Hepatocyte (in vitro differentiated cells): ENCODE data around the gene DOCK1. TPM values are rescaled to one million over a fixed set of nuclear protein-coding genes. Genes with fewer than 3 reads are reported as not detected.

Experiments
- DNase-seq: peaks from one replicate; pipeline ENCODE4 v3.0.0-alpha.2; 2016; ENCODE audit warnings: low spot score
- H2AFZ ChIP-seq: fragments of 200-600 bp; sonication (generic); 2 replicates; pipeline ENCODE4 v1.6.0; 2016; ENCODE audit warnings: antibody characterized with exemption, mild to moderate bottlenecking
- H3K27ac ChIP-seq: fragments of 200-600 bp; sonication (generic); 2 replicates; pipeline ENCODE4 v1.5.1; 2016; ENCODE audit warnings: mild to moderate bottlenecking
- H3K27me3 ChIP-seq: fragments of 200-600 bp; sonication (generic); 2 replicates; pipeline ENCODE4 v1.6.1; 2016
- H3K36me3 ChIP-seq: fragments of 200-600 bp; sonication (generic); replicated peaks from 2 replicates; pipeline ENCODE4 v1.5.1; 2016; ENCODE audit warnings: low read depth; ENCODE audit not compliant: insufficient read depth
- H3K4me1 ChIP-seq: fragments of 200-600 bp; sonication (generic); 2 replicates; pipeline ENCODE4 v1.5.1; 2016; ENCODE audit warnings: mild to moderate bottlenecking, moderate library complexity; ENCODE audit not compliant: insufficient read depth
- H3K4me2 ChIP-seq: fragments of 200-600 bp; sonication (generic); 2 replicates; pipeline ENCODE4 v1.6.0; 2016
- H3K4me3 ChIP-seq: fragments of 200-600 bp; sonication (generic); 2 replicates; pipeline ENCODE4 v1.5.1; 2016; ENCODE audit warnings: mild to moderate bottlenecking
- H3K79me2 ChIP-seq: fragments of 200-600 bp; sonication (generic); 2 replicates; pipeline ENCODE4 v1.6.0; 2017; ENCODE audit warnings: mild to moderate bottlenecking
- H3K9me2 ChIP-seq: fragments of 200-600 bp; sonication (generic); replicated peaks from 2 replicates; pipeline ENCODE4 v1.6.0; 2017; ENCODE audit warnings: mild to moderate bottlenecking; ENCODE audit not compliant: insufficient read depth
- H3K9me3 ChIP-seq: fragments of 200-600 bp; sonication (generic); 2 replicates; pipeline ENCODE4 v1.5.1; 2016; ENCODE audit warnings: low read depth, mild to moderate bottlenecking
- H4K20me1 ChIP-seq: fragments of 200-600 bp; sonication (generic); 2 replicates; pipeline ENCODE4 v1.6.0; 2016; ENCODE audit warnings: mild to moderate bottlenecking; ENCODE audit not compliant: insufficient read depth, poor library complexity, severe bottlenecking
- EZH2 ChIP-seq: fragments of 200-600 bp; sonication (generic); IDR thresholded peaks from 2 replicates; pipeline ENCODE4 v1.6.1; 2016; ENCODE audit warnings: antibody characterized with exemption, mild to moderate bottlenecking, borderline replicate concordance
- EZH2phosphoT487 ChIP-seq: fragments of 200-600 bp; sonication (generic); IDR thresholded peaks from one replicate; pipeline ENCODE4 v1.6.1; 2018; ENCODE audit warnings: antibody characterized with exemption, mild to moderate bottlenecking, low read depth, moderate library complexity; ENCODE audit not compliant: unreplicated experiment, severe bottlenecking
- WGBS: methylation state at CpG from one replicate; pipeline ENCODE4 v1.1.6; 2016; ENCODE audit warnings: low lambda C conversion rate; ENCODE audit errors: missing lambda C conversion rate; 5-methylcytosine and 5-hydroxymethylcytosine counted together
- polyA plus RNA-seq: library from polyadenylated mRNA; unstranded; fragments of >200 nt; fragmentation: Nextera tagmentation; extraction: Ambion mirVana; gene quantifications from 2 replicates; pipeline ENCODE4 v1.2.1, GENCODE V29; 2016
- total RNA-seq: library from RNA; depleted of rRNA; stranded (reverse); fragments of >200 nt; gene quantifications from 2 replicates; pipeline ENCODE4 v1.2.3, GENCODE V29; 2014
- TF ChIP-seq, protein P1 (sequence below): fragments of 200-600 bp; sonication (generic); IDR thresholded peaks from 2 replicates; pipeline ENCODE4 v1.5.1; 2016; ENCODE audit warnings: antibody characterized with exemption, mild to moderate bottlenecking; ENCODE audit not compliant: poor library complexity

Gene DOCK1
- total and polyA plus RNA-seq, 2 experiments from 2014 or later: 16.0 to 55.5 TPM

DNA sequence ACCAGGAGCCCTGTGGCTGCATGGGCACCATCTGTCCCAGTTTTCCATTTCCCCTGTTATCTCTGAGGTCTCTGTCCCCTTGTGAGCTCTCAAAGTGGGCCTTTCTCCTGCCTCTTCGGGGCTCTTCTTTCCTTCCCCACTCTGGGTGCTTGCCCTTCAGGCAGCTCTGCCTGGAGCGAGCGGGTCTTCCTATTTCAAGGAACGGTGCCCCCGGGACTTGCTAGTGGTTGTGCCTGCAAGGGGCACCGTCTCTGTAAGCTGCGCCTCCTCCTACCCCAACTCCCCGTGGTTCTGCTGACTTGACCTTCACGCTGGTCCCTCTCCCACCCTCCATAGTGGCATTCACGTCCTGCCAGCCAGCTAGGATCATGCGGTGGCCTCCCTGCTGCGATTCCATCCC lies 110.1 kb downstream of the DOCK1 start:
- Histone ChIP-seq H3K27me3 (no peaks in the 10 kb centered on the region), H3K36me3 (no peaks in the 10 kb centered on the region), H2AFZ (no peak overlapping the region), H3K27ac (no peak overlapping the region), H3K4me3 (no peak overlapping the region), H3K9me3 (no peaks in the 10 kb centered on the region), H3K4me1 (peaks cover 5% of the 10 kb centered on the region), H4K20me1 (no peaks in the 10 kb centered on the region), H3K79me2 (no peaks in the 10 kb centered on the region), H3K9me2 (no peaks in the 10 kb centered on the region), H3K4me2 (no peak overlapping the region)
- TF ChIP-seq EZH2 (no peak), EZH2phosphoT487 (no peak)
- TF ChIP-seq, protein P1, sequence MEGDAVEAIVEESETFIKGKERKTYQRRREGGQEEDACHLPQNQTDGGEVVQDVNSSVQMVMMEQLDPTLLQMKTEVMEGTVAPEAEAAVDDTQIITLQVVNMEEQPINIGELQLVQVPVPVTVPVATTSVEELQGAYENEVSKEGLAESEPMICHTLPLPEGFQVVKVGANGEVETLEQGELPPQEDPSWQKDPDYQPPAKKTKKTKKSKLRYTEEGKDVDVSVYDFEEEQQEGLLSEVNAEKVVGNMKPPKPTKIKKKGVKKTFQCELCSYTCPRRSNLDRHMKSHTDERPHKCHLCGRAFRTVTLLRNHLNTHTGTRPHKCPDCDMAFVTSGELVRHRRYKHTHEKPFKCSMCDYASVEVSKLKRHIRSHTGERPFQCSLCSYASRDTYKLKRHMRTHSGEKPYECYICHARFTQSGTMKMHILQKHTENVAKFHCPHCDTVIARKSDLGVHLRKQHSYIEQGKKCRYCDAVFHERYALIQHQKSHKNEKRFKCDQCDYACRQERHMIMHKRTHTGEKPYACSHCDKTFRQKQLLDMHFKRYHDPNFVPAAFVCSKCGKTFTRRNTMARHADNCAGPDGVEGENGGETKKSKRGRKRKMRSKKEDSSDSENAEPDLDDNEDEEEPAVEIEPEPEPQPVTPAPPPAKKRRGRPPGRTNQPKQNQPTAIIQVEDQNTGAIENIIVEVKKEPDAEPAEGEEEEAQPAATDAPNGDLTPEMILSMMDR: no peak
- no peak for DNase-seq
- WGBS: over 99% methylated on average over 12 of the region's 12 CpGs

DNA sequence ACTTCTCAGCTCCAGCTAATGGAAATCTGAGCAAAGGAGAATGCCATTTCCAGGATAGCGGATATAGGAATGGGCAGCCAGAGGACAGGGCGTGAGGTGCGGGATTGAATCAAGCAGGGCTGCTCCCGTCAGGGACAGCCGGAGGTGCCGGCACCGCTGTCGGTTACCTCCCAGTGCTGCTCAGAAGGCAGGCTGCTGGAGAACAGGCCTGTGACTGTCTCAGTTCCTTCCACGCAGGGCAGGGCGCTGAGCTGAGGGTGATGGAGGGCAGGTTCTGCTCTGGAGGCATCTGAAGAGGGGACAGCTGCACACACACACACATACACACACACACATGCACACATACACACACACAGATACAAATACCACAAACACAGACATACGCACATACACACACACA lies 111.1 kb downstream of the DOCK1 start:
- Histone ChIP-seq H3K36me3 (no peaks in the 10 kb centered on the region), H3K27ac (no peak overlapping the region), H3K79me2 (no peaks in the 10 kb centered on the region), H3K4me1 (peaks cover 5% of the 10 kb centered on the region), H3K9me2 (no peaks in the 10 kb centered on the region), H2AFZ (no peak overlapping the region), H4K20me1 (no peaks in the 10 kb centered on the region), H3K4me2 (no peak overlapping the region), H3K27me3 (no peaks in the 10 kb centered on the region), H3K9me3 (no peaks in the 10 kb centered on the region), H3K4me3 (no peak overlapping the region)
- no peak for DNase-seq
- 87% methylated on average over 11 of the region's 11 CpGs for WGBS
- TF ChIP-seq EZH2: no peak
- TF ChIP-seq EZH2phosphoT487: no peak
- TF ChIP-seq, protein P1: no peak

DNA sequence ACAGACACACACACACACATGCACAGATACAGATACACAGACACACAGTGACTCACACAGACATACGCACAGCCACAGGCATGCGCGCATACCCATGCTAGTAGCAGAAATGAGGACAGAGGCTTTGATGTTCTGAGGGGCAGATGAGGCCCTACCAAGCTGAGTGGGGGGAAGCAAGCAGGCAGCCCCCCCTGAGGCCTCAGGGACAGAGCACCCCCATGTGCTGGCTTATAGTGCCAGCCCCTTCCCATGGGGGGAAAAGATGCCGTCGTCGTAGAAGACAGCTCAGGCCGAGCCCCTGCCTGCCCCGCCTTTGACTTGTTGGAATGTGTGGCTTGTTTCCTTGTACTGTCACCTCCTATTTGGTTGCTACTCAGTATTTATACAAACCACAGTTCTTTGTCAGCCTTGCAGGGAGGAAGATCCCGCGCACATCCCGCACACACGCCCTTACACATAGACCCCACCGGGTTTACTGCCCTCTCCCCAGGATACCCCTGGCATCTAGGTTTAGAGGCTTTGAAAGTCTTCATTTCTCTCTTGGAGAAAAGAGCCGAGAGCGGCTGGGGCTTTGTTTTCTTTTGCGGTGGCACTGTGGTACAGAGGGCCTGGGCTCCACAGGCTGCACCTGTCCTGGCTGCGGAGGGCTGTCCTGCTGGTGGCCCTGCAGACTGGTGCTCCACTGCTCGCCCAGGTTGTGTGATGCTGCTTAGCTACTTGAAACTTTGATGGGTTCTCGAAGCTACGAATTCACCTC lies 112.5 kb downstream of the DOCK1 start:
- H2AFZ ChIP-seq: no peak overlapping the region
- no peak overlapping the region for H3K4me3 ChIP-seq
- H3K79me2 ChIP-seq: no peaks in the 10 kb centered on the region
- 92% methylated on average over 20 of the region's 20 CpGs for WGBS
- no peak for TF ChIP-seq EZH2
- no peak overlapping the region for H3K27ac ChIP-seq
- H3K4me2 ChIP-seq: no peak overlapping the region
- no peaks in the 10 kb centered on the region for H3K9me2 ChIP-seq
- H3K4me1 ChIP-seq: peaks cover 5% of the 10 kb centered on the region
- DNase-seq: no peak
- no peaks in the 10 kb centered on the region for H3K36me3 ChIP-seq
- no peaks in the 10 kb centered on the region for H3K9me3 ChIP-seq
- no peaks in the 10 kb centered on the region for H3K27me3 ChIP-seq
- no peaks in the 10 kb centered on the region for H4K20me1 ChIP-seq

DNA sequence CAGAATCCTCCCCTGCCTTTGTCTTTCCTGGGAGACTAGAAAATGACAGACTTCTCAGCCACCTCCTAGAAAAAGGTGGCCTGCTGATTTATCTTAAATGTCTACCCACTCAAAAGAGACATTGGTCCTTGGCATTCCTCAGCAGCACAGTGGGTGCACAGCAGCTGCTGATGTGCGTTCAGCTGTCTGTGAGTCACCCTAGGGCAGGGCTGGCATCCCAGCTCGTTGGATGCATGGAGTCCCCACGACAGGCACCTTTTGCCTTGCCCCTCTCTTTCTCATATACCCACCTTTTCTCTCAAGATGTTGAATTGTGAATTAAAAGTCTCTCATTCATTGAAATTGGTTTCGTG lies 113.0 kb downstream of the DOCK1 start:
- Histone ChIP-seq H2AFZ (no peak overlapping the region), H3K4me2 (no peak overlapping the region), H4K20me1 (no peaks in the 10 kb centered on the region), H3K36me3 (no peaks in the 10 kb centered on the region), H3K9me3 (no peaks in the 10 kb centered on the region), H3K27me3 (no peaks in the 10 kb centered on the region), H3K4me3 (no peak overlapping the region), H3K27ac (no peak overlapping the region), H3K9me2 (no peaks in the 10 kb centered on the region), H3K79me2 (no peaks in the 10 kb centered on the region), H3K4me1 (peaks cover 4% of the 10 kb centered on the region)
- 98% methylated on average over 4 of the region's 4 CpGs for WGBS
- TF ChIP-seq EZH2: no peak
- TF ChIP-seq, protein P1: no peak
- TF ChIP-seq EZH2phosphoT487: no peak
- DNase-seq: no peak
